DMS53 treated with DMSO at 0.1 percent for 48 hours (cell line): ENCODE measurements around the gene TBC1D1.
A peak's percentile ranks its signal among the peaks of the same experiment; 100 is the strongest.

Source experiments
- DNase-seq: peaks from one replicate; lab custom pipeline; 2025; ENCODE audit not compliant: unreplicated experiment; lab: John Stamatoyannopoulos, UW

The TBC1D1 gene

GRCh38 chr4:37988670-37989069, 97.8 kb downstream of the TBC1D1 start:
- DNase-seq = no peak

GRCh38 chr4:37989398-37990260, 98.7 kb downstream of the TBC1D1 start:
- DNase-seq = no peak

GRCh38 chr4:37990731-37991245, 99.9 kb downstream of the TBC1D1 start:
- DNase-seq = no peak

GRCh38 chr4:37991623-37992410, 100.9 kb downstream of the TBC1D1 start:
- no peak for DNase-seq

GRCh38 chr4:37993806-37994205, 102.9 kb downstream of the TBC1D1 start:
- DNase-seq = no peak

- no peak for DNase-seq
Observed at GRCh38 chr4:37994569-37994968, 103.7 kb downstream of the TBC1D1 start.

GRCh38 chr4:37995299-37995821, 104.5 kb downstream of the TBC1D1 start:
- DNase-seq = no peak

GRCh38 chr4:37995981-37996775, 105.3 kb downstream of the TBC1D1 start:
- no peak for DNase-seq

GRCh38 chr4:37998226-37998625, 107.3 kb downstream of the TBC1D1 start:
- peak; percentile 54 for DNase-seq

GRCh38 chr4:37999000-37999716, 108.3 kb downstream of the TBC1D1 start:
- peak; percentile 96 for DNase-seq

GRCh38 chr4:37999965-38000364, 109.1 kb downstream of the TBC1D1 start:
- no peak for DNase-seq

GRCh38 chr4:38001927-38002326, 111.0 kb downstream of the TBC1D1 start:
- DNase-seq = no peak

- no peak for DNase-seq
Observed at GRCh38 chr4:38002451-38003071, 111.7 kb downstream of the TBC1D1 start.

- no peak for DNase-seq
Observed at GRCh38 chr4:38003102-38003501, 112.2 kb downstream of the TBC1D1 start.

- no peak for DNase-seq
Observed at GRCh38 chr4:38003628-38004027, 112.7 kb downstream of the TBC1D1 start.

GRCh38 chr4:38004062-38004461, 113.2 kb downstream of the TBC1D1 start:
- no peak for DNase-seq

- no peak for DNase-seq
Observed at GRCh38 chr4:38004887-38005286, 114.0 kb downstream of the TBC1D1 start.

GRCh38 chr4:38005637-38006036, 114.8 kb downstream of the TBC1D1 start:
- DNase-seq = no peak

- DNase-seq = no peak
Observed at GRCh38 chr4:38007645-38008044, 116.8 kb downstream of the TBC1D1 start.

- no peak for DNase-seq
Observed at GRCh38 chr4:38008571-38009021, 117.7 kb downstream of the TBC1D1 start.
